Heart left ventricle (tissue), 16 donors: ENCODE results near the gene REEP3. TPM values are rescaled to one million over a fixed set of nuclear protein-coding genes. Genes with fewer than 3 reads are reported as not detected.
"Not testable (repeated sequence)": the region's sequence is repeated elsewhere in the genome, so short reads cannot be mapped to it uniquely, and the experiment has no call there.

Experiments
- ATAC-seq, 4 donors: fragments of 200-7000 bp; cut with Tn5 transposase; one replicate each; pipeline ENCODE4 v1.9.1; 2020 to 2022; ENCODE audit warnings: moderate library complexity in 4 of 4, mild to moderate bottlenecking in 3 of 4, moderate number of reproducible peaks in 1 of 4
- DNase-seq, 5 donors: peaks; one replicate each; pipeline ENCODE4 v3.0.0-alpha.2; 2020
- H3K27ac ChIP-seq, 12 donors: fragments of 200-600 bp; sonication (generic) in 4 of 12; one replicate each; pipeline versions ENCODE4 v1.5.0 to v1.8.0; 2016 to 2022; ENCODE audit warnings: mild to moderate bottlenecking in 2 of 12
- H3K27me3 ChIP-seq, 9 donors: fragments of 200-600 bp; sonication (generic) in 2 of 9; one replicate each; pipeline versions ENCODE4 v1.5.1 to v1.8.0; 2016 to 2022; ENCODE audit warnings: mild to moderate bottlenecking in 3 of 9
- H3K36me3 ChIP-seq, 9 donors: fragments of 200-600 bp; sonication (generic) in 2 of 9; one replicate each; pipeline versions ENCODE4 v1.5.0 to v1.8.0; 2018 to 2022; ENCODE audit warnings: mild to moderate bottlenecking in 2 of 9
- H3K4me1 ChIP-seq, 12 donors: fragments of 200-600 bp; sonication (generic) in 4 of 12; one replicate each; pipeline versions ENCODE4 v1.5.0 to v1.8.0; 2016 to 2022; ENCODE audit warnings: mild to moderate bottlenecking in 3 of 12
- H3K4me3 ChIP-seq, 12 donors: fragments of 200-600 bp; sonication (generic) in 4 of 12; one replicate each; pipeline versions ENCODE4 v1.5.0 to v1.8.0; 2017 to 2022; ENCODE audit warnings: mild to moderate bottlenecking in 9 of 12, moderate library complexity in 4 of 12
- H3K9me3 ChIP-seq, 12 donors: fragments of 200-600 bp; sonication (generic) in 4 of 12; one replicate each; pipeline versions ENCODE4 v1.5.0 to v1.8.0; 2016 to 2022; ENCODE audit warnings: mild to moderate bottlenecking in 1 of 12
- POLR2A ChIP-seq, 2 donors: fragments of 450-650 bp; IDR thresholded peaks; one replicate each; pipeline ENCODE4 v1.6.1; 2017; ENCODE audit warnings: antibody characterized with exemption in 2 of 2, mild to moderate bottlenecking in 2 of 2, moderate library complexity in 2 of 2
- WGBS, 4 donors: extraction: QIAGEN DNeasy Blood & Tissue Kit in 2 of 4; methylation state at CpG; one replicate each; pipeline versions ENCODE4 v1.1.5 to v1.1.7; 2013 to 2018; 5-methylcytosine and 5-hydroxymethylcytosine counted together
- intact Hi-C, 10 donors: fragments of 100-400 bp; cut with DNase I; formaldehyde crosslinking; loops; one replicate each; pipeline versions ENCODE4 v1.11.1 to v1.14.2; 2022
- polyA plus RNA-seq, 2 donors: library from polyadenylated mRNA; stranded (reverse); fragments of 200-250 nt; gene quantifications; one replicate each; pipeline ENCODE4 v1.2.3, GENCODE V29; 2013
- total RNA-seq, 9 donors: library from RNA; depleted of rRNA in 2 of 9; stranded (reverse); fragments of >200 nt in 2 of 9; fragmentation: NEBNext Ultra II Directional in 3 of 9; extraction: Animal tissue kit (Norgen Biotek cat#: 25700) in 3 of 9; gene quantifications; one replicate each; pipeline versions ENCODE4 v1.1.0 to v1.2.4, GENCODE V29; 2016 to 2023
- TF ChIP-seq, protein P1 (sequence below), 12 donors: fragments of 200-600 bp; sonication (generic) in 4 of 12; IDR thresholded peaks; one replicate each; pipeline versions ENCODE4 v1.5.0 to v1.8.0; 2018 to 2022; ENCODE audit warnings: antibody characterized with exemption in 12 of 12, mild to moderate bottlenecking in 5 of 12
- donor health status: ischemic (EF 13 %, LVEDD 7.1; RV severe dilation, severe dysfunction).
- donor health status: healthy with polysubstance abuse.
- donor health status: DM: no; HTN: yes; CAD: no.
- donor health status: DM: no; HTN: no; CAD: no.
- donor health status: ischemic (EF 25% LVEDD 6.9; RV normal size, moderate dysfunction).
- donor health status: ischemic (EF 25% LVEDD 5.7; RV mildly dilated, moderate dysfunction).
- donor health status: healthy.
- donor health status: DM: yes; HTN: yes; CAD: no.
- donor health status: ischemic (EF 35%, LVEDD 5.7; RV mildly dilated, moderate dysfunction).
- donor health status: nonischemic (EF 11% LVEDD 7.7; RV severe dilation, severe dysfunction).
- donor health status: DM: yes; HTN: yes; CAD: no.
- donor health status: PGD.
- donor health status: ischemic (EF 29% LVEDD 5.4; RV normal size, mild dysfunction).
- donor health status: nonischemic (EF 23%, LVEDD 6.1; RV moderate dilation, normal function).

The REEP3 gene
- total and polyA plus RNA-seq, 11 donors = 9.1 to 48.2 (median 21.9) TPM

DNA sequence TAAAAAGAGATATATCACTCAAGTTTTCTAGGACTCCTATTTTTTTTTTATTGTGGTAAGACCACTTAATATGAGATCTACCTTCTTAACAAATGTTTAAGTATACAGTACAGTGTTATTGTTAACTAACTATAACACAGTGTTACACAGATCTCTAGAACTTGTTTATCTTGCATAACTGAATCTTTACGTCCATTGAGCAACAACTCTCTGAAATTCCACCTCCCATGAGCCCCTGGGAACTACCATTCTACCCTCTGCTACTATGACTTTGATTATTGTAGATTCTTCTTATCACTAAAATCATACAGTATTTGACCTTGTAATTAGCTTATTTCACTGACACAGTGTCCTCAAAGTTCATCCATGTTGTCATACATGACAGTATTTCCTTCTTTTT is 22.5 kb upstream of the REEP3 start:
- no peak for TF ChIP-seq POLR2A (IDR thresholded peaks at IDR 0.05)
- TF ChIP-seq, protein P1, sequence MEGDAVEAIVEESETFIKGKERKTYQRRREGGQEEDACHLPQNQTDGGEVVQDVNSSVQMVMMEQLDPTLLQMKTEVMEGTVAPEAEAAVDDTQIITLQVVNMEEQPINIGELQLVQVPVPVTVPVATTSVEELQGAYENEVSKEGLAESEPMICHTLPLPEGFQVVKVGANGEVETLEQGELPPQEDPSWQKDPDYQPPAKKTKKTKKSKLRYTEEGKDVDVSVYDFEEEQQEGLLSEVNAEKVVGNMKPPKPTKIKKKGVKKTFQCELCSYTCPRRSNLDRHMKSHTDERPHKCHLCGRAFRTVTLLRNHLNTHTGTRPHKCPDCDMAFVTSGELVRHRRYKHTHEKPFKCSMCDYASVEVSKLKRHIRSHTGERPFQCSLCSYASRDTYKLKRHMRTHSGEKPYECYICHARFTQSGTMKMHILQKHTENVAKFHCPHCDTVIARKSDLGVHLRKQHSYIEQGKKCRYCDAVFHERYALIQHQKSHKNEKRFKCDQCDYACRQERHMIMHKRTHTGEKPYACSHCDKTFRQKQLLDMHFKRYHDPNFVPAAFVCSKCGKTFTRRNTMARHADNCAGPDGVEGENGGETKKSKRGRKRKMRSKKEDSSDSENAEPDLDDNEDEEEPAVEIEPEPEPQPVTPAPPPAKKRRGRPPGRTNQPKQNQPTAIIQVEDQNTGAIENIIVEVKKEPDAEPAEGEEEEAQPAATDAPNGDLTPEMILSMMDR (IDR thresholded peaks at IDR 0.05) = no peak
- DNase-seq = no peak
- WGBS, 4 donors = 73 to 82% (median 77%) methylated on average over 1 of the region's 1 CpG
- intact Hi-C loops = no loop called here
- H3K27me3 ChIP-seq = no peaks in the 10 kb centered on the region
- H3K9me3 ChIP-seq = peaks cover 0 to 5% (median 0%) of the 10 kb centered on the region in 12 donors
- no peak for ATAC-seq
- no peaks in the 10 kb centered on the region for H3K36me3 ChIP-seq
- H3K4me1 ChIP-seq = peaks cover 0 to 14% (median 5%) of the 10 kb centered on the region in 12 donors
- no peak overlapping the region for H3K27ac ChIP-seq
- no peak overlapping the region for H3K4me3 ChIP-seq

DNA sequence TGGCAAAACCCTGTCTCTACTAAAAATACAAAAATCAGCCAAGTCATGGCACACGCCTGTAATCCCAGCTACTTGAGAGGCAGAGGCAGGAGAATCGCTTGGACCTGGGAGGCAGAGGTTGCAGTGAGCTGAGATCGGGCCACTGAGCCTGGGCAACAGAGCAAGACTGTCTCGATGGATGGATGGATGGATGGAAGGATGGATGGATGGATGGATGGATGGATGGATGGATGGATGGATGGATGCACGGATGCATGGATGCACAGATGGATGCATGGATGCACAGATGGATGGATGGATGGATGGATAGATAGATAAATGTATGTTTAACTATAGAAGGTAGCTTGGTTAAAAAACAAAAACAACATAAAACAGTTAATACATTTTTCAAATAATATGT is 20.6 kb upstream of the REEP3 start:
- H3K9me3 ChIP-seq, intact Hi-C loops, H3K4me3 ChIP-seq, H3K27me3 ChIP-seq, ATAC-seq, H3K27ac ChIP-seq, H3K36me3 ChIP-seq, DNase-seq: not testable (repeated sequence)
- WGBS, 4 donors = 91 to 95% (median 93%) methylated on average over 5 of the region's 5 CpGs
- peaks cover 0 to 27% (median 11%) of the 10 kb centered on the region in 12 donors for H3K4me1 ChIP-seq

DNA sequence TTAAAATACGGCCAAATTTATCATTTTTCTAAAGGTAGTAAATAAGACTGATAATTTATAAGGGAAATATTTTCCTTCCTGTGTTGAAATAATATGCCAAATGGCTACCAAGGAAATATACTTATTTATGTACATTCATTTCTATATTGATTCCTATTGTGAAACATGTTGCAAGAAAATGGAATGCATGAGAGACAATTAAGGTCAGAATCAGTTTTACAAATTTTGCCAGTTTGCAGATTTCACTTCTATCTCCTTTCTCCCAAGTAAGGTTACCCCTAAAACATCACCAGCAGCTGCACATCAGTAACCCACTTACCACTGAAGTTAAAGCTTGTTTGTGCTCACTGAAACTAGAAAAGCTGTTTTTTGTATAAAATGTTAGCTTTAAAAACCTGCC is 19.2 kb upstream of the REEP3 start:
- ATAC-seq = no peak
- H3K27me3 ChIP-seq = no peaks in the 10 kb centered on the region
- WGBS, 4 donors = 92 to 94% (median 93%) methylated on average over 1 of the region's 1 CpG
- no peak for DNase-seq
- intact Hi-C loops = no loop called here
- H3K9me3 ChIP-seq = no peaks in the 10 kb centered on the region
- no peaks in the 10 kb centered on the region for H3K36me3 ChIP-seq
- no peak overlapping the region for H3K27ac ChIP-seq
- TF ChIP-seq POLR2A (IDR thresholded peaks at IDR 0.05) = no peak
- TF ChIP-seq, protein P1 (IDR thresholded peaks at IDR 0.05) = no peak
- H3K4me3 ChIP-seq = no peak overlapping the region
- peaks cover 0 to 41% (median 17%) of the 10 kb centered on the region in 12 donors for H3K4me1 ChIP-seq

DNA sequence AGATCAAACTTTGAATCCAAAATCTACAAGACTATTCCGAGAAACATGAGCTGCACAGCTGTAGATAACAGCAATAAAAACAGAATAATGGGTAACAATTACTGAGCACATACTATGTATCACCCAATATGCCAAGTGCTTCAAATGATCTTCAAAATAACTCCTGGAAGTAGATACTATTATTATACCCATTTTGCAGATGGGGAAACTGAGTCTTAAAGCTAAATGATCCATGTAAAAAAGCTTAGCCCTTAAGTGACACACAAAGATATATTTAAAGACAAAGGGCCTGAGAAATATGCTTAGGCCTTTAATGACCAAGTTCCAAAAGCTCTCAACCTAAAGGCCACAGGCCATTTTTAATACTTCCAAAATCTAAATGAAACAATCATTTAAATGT is 18.4 kb upstream of the REEP3 start:
- H3K27me3 ChIP-seq = no peaks in the 10 kb centered on the region
- no peak overlapping the region for H3K4me3 ChIP-seq
- ATAC-seq = no peak
- no peak for DNase-seq
- no peak overlapping the region for H3K27ac ChIP-seq
- H3K4me1 ChIP-seq = peaks cover 0 to 42% (median 17%) of the 10 kb centered on the region in 12 donors
- intact Hi-C loops = no loop called here
- no peaks in the 10 kb centered on the region for H3K9me3 ChIP-seq
- H3K36me3 ChIP-seq = no peaks in the 10 kb centered on the region
- TF ChIP-seq POLR2A (IDR thresholded peaks at IDR 0.05) = no peak
- TF ChIP-seq, protein P1 (IDR thresholded peaks at IDR 0.05) = no peak
- WGBS, 4 donors = 88 to 98% (median 90%) methylated on average over 1 of the region's 1 CpG

DNA sequence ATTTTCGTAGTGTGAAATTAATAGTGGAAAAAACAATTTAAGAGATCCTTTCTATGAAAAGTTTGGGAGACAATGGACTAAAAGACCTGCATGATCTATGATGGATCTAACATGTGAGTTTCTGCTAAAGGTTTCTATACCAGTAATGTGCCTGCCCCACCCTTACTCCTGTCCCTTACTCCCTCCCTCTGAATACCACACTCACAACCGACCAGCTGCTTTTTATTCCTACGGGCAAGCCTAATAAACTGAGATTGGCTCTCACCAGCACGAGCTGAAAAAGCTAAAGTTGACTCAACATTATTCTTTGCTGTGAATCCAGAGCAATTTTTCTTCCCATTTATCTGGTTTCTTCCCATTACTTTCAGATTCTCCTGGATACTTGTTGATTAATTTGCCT is 17.8 kb upstream of the REEP3 start:
- DNase-seq (no peak), ATAC-seq (no peak)
- Histone ChIP-seq H3K4me3 (no peak overlapping the region), H3K4me1 (peaks cover 0 to 41% (median 17%) of the 10 kb centered on the region in 12 donors), H3K27ac (no peak overlapping the region), H3K36me3 (no peaks in the 10 kb centered on the region), H3K27me3 (no peaks in the 10 kb centered on the region), H3K9me3 (peaks cover 0 to 3% (median 0%) of the 10 kb centered on the region in 12 donors)
- WGBS, 4 donors = 57 to 66% (median 62%) methylated on average over 4 of the region's 4 CpGs
- no peak for TF ChIP-seq POLR2A (IDR thresholded peaks at IDR 0.05)
- TF ChIP-seq, protein P1 (IDR thresholded peaks at IDR 0.05) = no peak
- intact Hi-C loops = no loop called here
